ENCODE data around the gene PRPF40B. TPM values are rescaled to one million over a fixed set of nuclear protein-coding genes. Genes with fewer than 3 reads are reported as not detected.

Gene PRPF40B
- total RNA-seq, 3 donors from 2014 or later = 10.4 to 34.0 (median 32.8) TPM

- H3K27me3 ChIP-seq = no peaks in the 10 kb centered on the region
- no peak for DNase-seq (ENCODE audit: low spot score in 2 of 2)
- peak overlapping the region; percentile 79 to 89 for H3K27ac ChIP-seq
- intact Hi-C loops (cut with DNase I; ENCODE audit: low total_unique reads) = loop anchor here (5.0 kb wide), 1 partner anchor 65 kb away; the partner anchor contains the start of gene FMNL3
- TF ChIP-seq POLR2AphosphoS5 (IDR thresholded peaks at IDR 0.05) = no peak
- no peak for TF ChIP-seq POLR2A (IDR thresholded peaks at IDR 0.05)
- H3K9me3 ChIP-seq = no peaks in the 10 kb centered on the region
- no peaks in the 10 kb centered on the region for H3K4me1 ChIP-seq
- no peak overlapping the region for H3K4me3 ChIP-seq
- H3K36me3 ChIP-seq = no peaks in the 10 kb centered on the region
Observed at GRCh38 chr12:49641748-49642369, 18.5 kb downstream of the PRPF40B start.

DNA sequence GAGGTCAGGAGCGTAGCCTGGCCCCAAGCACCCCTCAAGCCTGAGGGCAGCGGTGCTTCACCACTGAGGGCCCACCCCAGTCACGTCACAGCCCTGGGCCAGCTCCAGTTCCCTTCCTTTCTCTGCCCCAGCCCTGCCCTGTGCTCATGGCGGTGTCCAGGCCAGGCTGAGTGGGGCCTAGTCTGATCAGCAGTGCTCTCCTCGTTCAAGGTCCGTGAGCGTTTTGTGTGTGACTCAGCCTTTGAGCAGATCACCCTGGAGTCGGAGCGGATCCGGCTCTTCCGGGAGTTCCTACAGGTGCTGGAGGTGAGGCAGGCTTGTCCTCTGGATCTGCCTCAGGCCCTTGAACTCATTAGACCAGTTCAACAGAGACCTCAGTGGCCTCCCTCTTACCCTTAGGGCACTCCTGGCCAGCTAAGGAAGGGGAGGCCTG is 19.0 kb downstream of the PRPF40B start:
- DNase-seq (ENCODE audit: low spot score in 2 of 2) = no peak
- Histone ChIP-seq H3K36me3 (no peaks in the 10 kb centered on the region), H3K4me1 (no peaks in the 10 kb centered on the region), H3K27ac (peak overlapping the region; percentile 79 to 89), H3K27me3 (no peaks in the 10 kb centered on the region), H3K9me3 (no peaks in the 10 kb centered on the region), H3K4me3 (no peak overlapping the region)
- intact Hi-C loops (cut with DNase I; ENCODE audit: low total_unique reads) = loop anchor here (5.0 kb wide), 1 partner anchor 65 kb away; the partner anchor contains the start of gene FMNL3
- TF ChIP-seq POLR2AphosphoS5 (IDR thresholded peaks at IDR 0.05) = no peak
- TF ChIP-seq CTCF (IDR thresholded peaks at IDR 0.05) = no peak
- no peak for TF ChIP-seq POLR2A (IDR thresholded peaks at IDR 0.05)

DNA sequence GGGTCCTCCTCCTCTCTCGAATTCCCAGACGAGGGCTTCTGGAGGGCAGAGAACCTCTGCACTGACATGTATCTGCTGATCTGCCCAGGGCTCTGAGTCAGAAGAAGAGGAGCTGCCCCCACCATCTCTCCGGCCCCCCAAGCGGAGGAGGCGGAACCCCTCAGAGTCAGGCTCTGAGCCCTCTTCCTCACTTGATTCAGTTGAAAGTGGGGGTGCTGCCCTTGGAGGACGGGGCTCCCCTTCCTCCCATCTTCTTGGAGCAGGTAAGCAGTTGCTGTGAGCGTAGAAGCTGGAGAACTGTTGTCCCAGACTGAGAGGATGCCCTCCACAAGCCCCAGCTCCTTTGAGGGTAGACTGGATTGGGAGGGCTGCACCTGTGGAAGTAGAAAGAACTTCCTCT is 19.8 kb downstream of the PRPF40B start:
- H3K4me3 ChIP-seq = no peak overlapping the region
- H3K27ac ChIP-seq = peak overlapping the region; percentile 79 to 89
- TF ChIP-seq CTCF (IDR thresholded peaks at IDR 0.05) (no peak), POLR2AphosphoS5 (IDR thresholded peaks at IDR 0.05) (no peak), POLR2A (IDR thresholded peaks at IDR 0.05) (no peak)
- no peak for DNase-seq (ENCODE audit: low spot score in 2 of 2)
- H3K27me3 ChIP-seq = no peaks in the 10 kb centered on the region
- no peaks in the 10 kb centered on the region for H3K4me1 ChIP-seq
- H3K36me3 ChIP-seq = no peaks in the 10 kb centered on the region
- H3K9me3 ChIP-seq = no peaks in the 10 kb centered on the region
- intact Hi-C loops (cut with DNase I; ENCODE audit: low total_unique reads) = loop anchor here (5.0 kb wide), 1 partner anchor 64 kb away; the partner anchor contains the start of gene FMNL3

DNA sequence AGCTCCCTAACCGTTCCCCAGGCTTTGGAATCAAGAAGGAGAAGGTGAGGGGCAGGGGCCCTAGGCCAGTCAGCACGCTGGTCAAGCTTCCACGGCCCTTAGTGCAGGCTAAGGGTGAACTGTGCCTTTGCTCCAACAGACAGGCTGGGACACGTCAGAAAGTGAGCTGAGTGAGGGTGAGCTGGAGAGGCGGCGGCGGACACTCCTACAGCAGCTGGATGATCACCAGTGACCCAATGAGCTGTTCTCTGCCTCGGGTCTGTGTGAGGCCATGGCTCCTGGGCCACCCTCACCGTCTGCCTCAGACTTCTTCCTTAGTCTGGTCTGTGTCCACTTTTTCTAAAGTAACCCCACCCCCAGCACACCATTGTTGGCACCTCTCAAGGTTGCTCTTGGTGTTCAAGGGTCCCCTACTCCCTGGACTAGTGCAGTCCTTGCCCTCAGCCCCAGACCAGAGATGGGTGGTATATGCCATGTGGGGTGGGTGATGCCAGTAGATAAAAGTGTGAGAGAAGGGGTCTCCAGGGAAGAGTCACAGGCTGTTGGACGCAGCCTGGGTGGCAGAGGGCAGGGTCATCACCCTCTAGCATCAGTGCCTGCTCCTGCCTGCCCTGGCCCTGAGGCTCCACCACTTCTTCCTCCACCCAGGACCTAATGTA is 20.7 kb downstream of the PRPF40B start:
- H3K4me1 ChIP-seq = no peaks in the 10 kb centered on the region
- H3K27ac ChIP-seq = peak overlapping the region; percentile 10 to 29
- intact Hi-C loops (cut with DNase I; ENCODE audit: low total_unique reads) = loop anchor here (5.0 kb wide), 1 partner anchor 63 kb away; the partner anchor contains the start of gene FMNL3
- DNase-seq (ENCODE audit: low spot score in 2 of 2) = no peak
- TF ChIP-seq CTCF (IDR thresholded peaks at IDR 0.05) (no peak), POLR2A (IDR thresholded peaks at IDR 0.05) (no peak), POLR2AphosphoS5 (IDR thresholded peaks at IDR 0.05) (no peak)
- H3K27me3 ChIP-seq = no peaks in the 10 kb centered on the region
- H3K9me3 ChIP-seq = no peaks in the 10 kb centered on the region
- no peak overlapping the region for H3K4me3 ChIP-seq
- H3K36me3 ChIP-seq = no peaks in the 10 kb centered on the region

GRCh38 chr12:49644620-49644994 is 21.2 kb downstream of the PRPF40B start:
- Histone ChIP-seq H3K36me3 (no peaks in the 10 kb centered on the region), H3K27ac (peak overlapping the region in 1 of 2 donors; percentile 29), H3K27me3 (no peaks in the 10 kb centered on the region), H3K4me3 (no peak overlapping the region), H3K9me3 (no peaks in the 10 kb centered on the region), H3K4me1 (no peaks in the 10 kb centered on the region)
- TF ChIP-seq CTCF (IDR thresholded peaks at IDR 0.05) = peak; percentile 35 to 95 (median 83)
- peak; percentile 22 to 60 (median 52) for TF ChIP-seq POLR2AphosphoS5 (IDR thresholded peaks at IDR 0.05)
- no peak for TF ChIP-seq POLR2A (IDR thresholded peaks at IDR 0.05)
- intact Hi-C loops (cut with DNase I; ENCODE audit: low total_unique reads) = loop anchor here (5.0 kb wide), 1 partner anchor 63 kb away; the partner anchor contains the start of gene FMNL3
- DNase-seq (ENCODE audit: low spot score in 2 of 2) = peak; percentile 69 to 78

Measured in breast epithelium (tissue), 4 donors.